Duodenal mucosa (tissue), 2 donors: ENCODE results near the gene ZC3HAV1.

Source experiments
- H3K27ac ChIP-seq: one replicate; pipeline ENCODE4 v1.7.0; 2013; ENCODE audit warnings: low read depth, low read length
- H3K27me3 ChIP-seq, 2 donors: one replicate each; pipeline ENCODE4 v1.7.0; 2013; ENCODE audit warnings: low read length in 2 of 2, control low read depth in 1 of 2; ENCODE audit not compliant: insufficient read depth in 2 of 2, control insufficient read depth in 1 of 2
- H3K36me3 ChIP-seq, 2 donors: one replicate each; pipeline ENCODE4 v1.7.0; 2013; ENCODE audit warnings: low read length in 2 of 2, control low read depth in 1 of 2; ENCODE audit not compliant: insufficient read depth in 2 of 2, control insufficient read depth in 1 of 2
- H3K4me1 ChIP-seq, 2 donors: one replicate each; pipeline ENCODE4 v1.7.0; 2013; ENCODE audit warnings: low read length in 2 of 2, control low read depth in 1 of 2; ENCODE audit not compliant: insufficient read depth in 2 of 2, control insufficient read depth in 1 of 2
- H3K4me3 ChIP-seq, 2 donors: one replicate each; pipeline ENCODE4 v1.7.0; 2013; ENCODE audit warnings: low read length in 2 of 2, low read depth in 1 of 2
- H3K9ac ChIP-seq, 2 donors: one replicate each; pipeline ENCODE4 v1.7.0; 2013; ENCODE audit warnings: low read length in 2 of 2, low read depth in 1 of 2
- H3K9me3 ChIP-seq, 2 donors: one replicate each; pipeline ENCODE4 v1.7.0; 2013; ENCODE audit warnings: low read length in 2 of 2, control low read depth in 1 of 2; ENCODE audit not compliant: control insufficient read depth in 1 of 2

The ZC3HAV1 gene

DNA sequence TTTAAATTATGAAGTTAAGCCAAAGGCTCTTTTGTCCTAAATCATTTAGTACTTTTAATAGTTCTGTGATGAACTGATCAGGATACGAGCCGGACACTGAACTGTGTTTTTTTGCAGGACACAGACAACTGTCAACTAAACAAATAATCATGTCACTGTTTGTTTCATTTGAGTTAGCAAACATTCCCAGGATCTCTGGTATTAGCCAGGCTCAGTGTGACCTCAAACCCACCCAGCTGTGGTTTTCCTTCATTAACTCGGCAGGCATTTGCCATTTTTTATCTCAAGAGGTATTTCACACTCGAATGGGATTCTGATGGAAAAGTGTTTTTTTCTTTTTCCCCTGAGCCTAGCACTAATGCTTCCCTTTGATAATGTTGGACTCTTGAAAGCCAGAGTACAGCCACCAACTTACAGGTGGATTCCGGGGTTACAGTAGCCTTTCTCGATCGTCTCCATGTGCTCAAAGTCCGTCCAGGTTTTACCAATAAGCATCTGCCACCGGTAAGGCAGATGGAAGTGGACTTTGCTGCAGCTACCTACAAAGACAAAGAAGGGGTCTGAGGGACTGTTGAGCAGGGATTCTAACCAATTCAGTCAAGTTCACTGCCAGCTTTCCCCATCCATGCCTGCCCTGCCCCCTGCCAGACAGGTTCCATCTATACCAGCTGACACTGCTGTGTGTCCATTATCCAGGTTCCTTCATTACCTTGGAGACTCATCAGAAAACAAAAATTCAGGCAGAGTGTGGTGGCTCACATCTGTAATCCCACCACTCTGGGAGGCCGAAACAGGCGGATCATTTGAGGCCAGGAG, 33.4 kb downstream of the ZC3HAV1 start:
- H3K9me3 ChIP-seq = no peaks in the 10 kb centered on the region
- peaks cover 34 to 79% of the 10 kb centered on the region in 2 donors for H3K36me3 ChIP-seq
- no peak overlapping the region for H3K4me3 ChIP-seq
- no peaks in the 10 kb centered on the region for H3K27me3 ChIP-seq
- H3K4me1 ChIP-seq = peaks cover 0 to 3% of the 10 kb centered on the region in 2 donors
- H3K9ac ChIP-seq = no peak overlapping the region
- no peak overlapping the region for H3K27ac ChIP-seq

GRCh38 chr7:139075031-139075652, 34.4 kb downstream of the ZC3HAV1 start:
- Histone ChIP-seq H3K36me3 (peaks cover 30 to 69% of the 10 kb centered on the region in 2 donors), H3K9ac (peak overlapping the region in 1 of 2 donors; percentile 35)

DNA sequence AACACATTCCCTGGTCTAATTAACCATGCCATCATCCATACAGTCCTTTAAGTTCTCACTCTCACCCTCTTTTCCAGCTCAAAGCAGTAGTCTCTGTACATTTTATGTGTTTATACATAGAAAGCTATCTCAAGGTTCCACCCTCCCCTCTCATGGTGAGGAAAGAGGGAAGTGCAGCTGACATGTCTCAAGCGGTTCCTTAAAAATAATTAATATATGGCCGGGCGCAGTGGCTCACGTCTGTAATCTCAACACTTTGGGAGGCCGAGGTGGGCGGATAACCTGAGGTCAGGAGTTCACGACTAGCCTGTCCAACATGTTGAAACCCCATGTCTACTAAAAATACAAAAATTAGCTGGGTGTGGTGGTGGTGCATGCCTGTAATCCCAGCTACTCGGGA, 36.7 kb downstream of the ZC3HAV1 start:
- peaks cover 28 to 64% of the 10 kb centered on the region in 2 donors for H3K36me3 ChIP-seq
- H3K4me1 ChIP-seq = peaks cover 0 to 3% of the 10 kb centered on the region in 2 donors
- H3K27ac ChIP-seq = no peak overlapping the region
- no peaks in the 10 kb centered on the region for H3K9me3 ChIP-seq
- no peak overlapping the region for H3K9ac ChIP-seq
- H3K4me3 ChIP-seq = no peak overlapping the region
- no peaks in the 10 kb centered on the region for H3K27me3 ChIP-seq

More at GRCh38 chr7:139075031-139075652, 34.4 kb downstream of the ZC3HAV1 start:
- H3K27me3 ChIP-seq = no peaks in the 10 kb centered on the region
- H3K9me3 ChIP-seq = no peaks in the 10 kb centered on the region
- no peak overlapping the region for H3K27ac ChIP-seq
- H3K4me1 ChIP-seq = peaks cover 0 to 3% of the 10 kb centered on the region in 2 donors
- H3K4me3 ChIP-seq = no peak overlapping the region

GRCh38 chr7:139071680-139072079, 37.8 kb downstream of the ZC3HAV1 start:
- peaks cover 33 to 65% of the 10 kb centered on the region in 2 donors for H3K36me3 ChIP-seq
- H3K27me3 ChIP-seq = no peaks in the 10 kb centered on the region
- H3K27ac ChIP-seq = no peak overlapping the region
- H3K9me3 ChIP-seq = no peaks in the 10 kb centered on the region
- no peak overlapping the region for H3K9ac ChIP-seq
- no peak overlapping the region for H3K4me3 ChIP-seq
- H3K4me1 ChIP-seq = peaks cover 0 to 3% of the 10 kb centered on the region in 2 donors

- Histone ChIP-seq H3K4me1 (no peaks in the 10 kb centered on the region), H3K36me3 (peaks cover 54 to 74% of the 10 kb centered on the region in 2 donors), H3K9me3 (no peaks in the 10 kb centered on the region), H3K27ac (no peak overlapping the region), H3K27me3 (no peaks in the 10 kb centered on the region), H3K4me3 (no peak overlapping the region), H3K9ac (no peak overlapping the region)
These were observed 40.7 kb downstream of the ZC3HAV1 start for GRCh38 chr7:139068544-139069399.

DNA sequence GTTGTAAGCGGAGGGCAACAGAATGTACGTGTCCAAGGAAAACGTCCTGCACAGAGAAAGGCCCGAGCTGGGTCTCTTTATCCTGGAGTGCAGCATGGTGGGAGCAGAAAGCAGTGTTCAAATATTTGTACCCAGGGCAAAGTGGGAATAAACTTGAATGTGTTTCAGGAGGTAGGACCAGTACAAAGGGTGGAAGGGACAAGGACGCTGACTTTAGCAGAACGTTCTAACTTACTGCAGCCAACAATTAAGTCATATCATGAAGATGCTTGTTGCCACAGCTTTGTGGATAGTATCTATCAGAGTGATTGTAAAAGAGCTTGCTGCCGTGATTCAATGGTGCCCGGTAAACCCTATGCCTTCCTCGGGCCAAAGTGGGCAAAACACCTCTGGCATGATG, 43.2 kb downstream of the ZC3HAV1 start:
- no peak overlapping the region for H3K9ac ChIP-seq
- H3K4me3 ChIP-seq = no peak overlapping the region
- no peak overlapping the region for H3K27ac ChIP-seq
- no peaks in the 10 kb centered on the region for H3K9me3 ChIP-seq
- H3K27me3 ChIP-seq = no peaks in the 10 kb centered on the region
- peaks cover 58 to 67% of the 10 kb centered on the region in 2 donors for H3K36me3 ChIP-seq
- H3K4me1 ChIP-seq = no peaks in the 10 kb centered on the region

DNA sequence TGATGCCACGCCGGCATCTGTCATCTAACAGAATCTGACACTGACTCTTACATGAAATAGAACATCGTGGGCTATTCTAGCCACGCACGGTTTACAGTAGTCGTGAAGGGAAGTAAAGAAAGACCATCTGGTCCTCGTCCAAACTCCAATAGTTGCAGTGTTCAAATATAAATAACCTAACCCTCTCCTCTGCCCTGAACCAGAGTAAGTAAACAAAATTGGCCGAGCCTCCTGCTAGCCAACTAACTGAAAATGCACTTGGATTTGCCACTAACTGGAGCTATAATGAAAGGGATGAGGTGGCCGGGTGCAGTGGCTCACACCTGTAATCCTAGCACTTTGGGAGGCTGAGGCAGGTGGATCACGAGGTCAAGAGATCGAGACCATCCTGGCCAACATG, 44.2 kb downstream of the ZC3HAV1 start:
- Histone ChIP-seq H3K27ac (no peak overlapping the region), H3K27me3 (no peaks in the 10 kb centered on the region), H3K36me3 (peaks cover 68 to 77% of the 10 kb centered on the region in 2 donors), H3K4me3 (no peak overlapping the region), H3K9ac (no peak overlapping the region), H3K4me1 (no peaks in the 10 kb centered on the region), H3K9me3 (no peaks in the 10 kb centered on the region)

- Histone ChIP-seq H3K9ac (no peak overlapping the region), H3K27ac (no peak overlapping the region), H3K36me3 (peaks cover 55 to 69% of the 10 kb centered on the region in 2 donors), H3K4me1 (no peaks in the 10 kb centered on the region), H3K9me3 (no peaks in the 10 kb centered on the region), H3K27me3 (no peaks in the 10 kb centered on the region), H3K4me3 (no peak overlapping the region)
These were observed 48.1 kb downstream of the ZC3HAV1 start for GRCh38 chr7:139061416-139061815.

DNA sequence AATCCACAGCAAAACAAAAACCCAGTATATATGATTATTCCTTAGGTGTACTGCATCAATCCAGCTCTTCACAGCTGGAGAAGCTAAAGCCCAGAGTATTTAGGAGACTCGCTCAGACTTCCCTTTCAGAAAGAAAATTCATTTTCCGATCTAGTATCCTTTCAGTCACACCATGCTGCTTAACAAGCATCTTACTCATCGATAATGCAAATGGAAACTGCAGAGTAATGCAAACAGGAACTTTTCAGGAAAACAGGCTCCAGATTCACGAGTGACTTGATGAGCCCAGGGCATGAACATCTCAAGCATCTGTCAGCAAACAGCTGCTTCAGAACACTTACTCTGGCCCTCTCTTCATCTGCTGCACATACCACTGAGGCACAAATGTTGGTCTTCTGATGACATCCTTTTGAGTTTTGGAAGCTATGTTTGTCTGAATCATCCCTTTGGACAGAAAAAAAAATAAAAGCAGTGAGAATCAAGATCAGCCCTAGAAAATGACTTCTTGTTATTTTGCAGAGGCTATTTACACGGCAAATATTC, 48.8 kb downstream of the ZC3HAV1 start:
- peaks cover 52 to 64% of the 10 kb centered on the region in 2 donors for H3K36me3 ChIP-seq

More for the DNA sequence above, 48.8 kb downstream of the ZC3HAV1 start:
- Histone ChIP-seq H3K9me3 (no peaks in the 10 kb centered on the region), H3K4me1 (no peaks in the 10 kb centered on the region), H3K4me3 (no peak overlapping the region), H3K9ac (no peak overlapping the region), H3K27ac (no peak overlapping the region), H3K27me3 (no peaks in the 10 kb centered on the region)
